HepG2 (cell line): ENCODE data around the gene SLC4A5. TPM values are rescaled to one million over a fixed set of nuclear protein-coding genes. Genes with fewer than 3 reads are reported as not detected.

Source experiments
- ATAC-seq: fragments of 200-7000 bp; cut with Tn5 transposase; 3 replicates; pipeline ENCODE4 v1.9.1; 2020; ENCODE audit warnings: mild to moderate bottlenecking, moderate library complexity
- BruUV-seq: library from RNA; stranded (reverse); fragments of 400-500 nt; replicated peaks from 2 replicates; lab custom pipeline; 2021; lab: Mats Ljungman, UMichigan
- CTCF ChIA-PET: fragments of 300-600 bp; formaldehyde crosslinking; extraction: SDS; loops from one replicate; lab custom pipeline; 2021; ENCODE audit warnings: low total read pairs, inconsistent platforms, low intra/inter-chr PET ratio; lab: Yijun Ruan, JAX
- POLR2A ChIA-PET: fragments of 350-600 bp; sonication (Branson Sonifier 250); formaldehyde crosslinking; loops from one replicate; lab custom pipeline; 2020; ENCODE audit warnings: antibody characterized with exemption, inconsistent platforms; lab: Yijun Ruan, JAX
- DNase-seq: peaks from one replicate; pipeline ENCODE4 v3.0.0-alpha.2; 2015; ENCODE audit warnings: low spot score
- FAIRE-seq: peaks from 3 replicates; lab custom pipeline; 2011; peaks lifted over from hg19 to GRCh38; lab: Jason Lieb, UNC
- H2AFZ ChIP-seq: one replicate; pipeline ENCODE4 v1.6.1; 2011; ENCODE audit warnings: low read length, inconsistent platforms
- H3K27ac ChIP-seq: fragments of 300-600 bp; 3 replicates; pipeline ENCODE4 v1.8.0; 2011; ENCODE audit warnings: mixed run types, mild to moderate bottlenecking, mixed read lengths, low read length, inconsistent platforms; ENCODE audit not compliant: insufficient read depth; ENCODE audit errors: extremely low read length
- H3K27me3 ChIP-seq, 2 experiments: fragments of 200-600 bp in 1 of 2; 2 replicates in 1 of 2; 3 replicates in 1 of 2; pipeline versions ENCODE4 v1.6.0 to v1.8.0; 2011; ENCODE audit warnings: low read length in 2 of 2, mild to moderate bottlenecking in 2 of 2, moderate library complexity in 2 of 2, inconsistent platforms in 1 of 2; ENCODE audit not compliant: insufficient read depth in 2 of 2, control insufficient read depth in 1 of 2
- H3K36me3 ChIP-seq, 2 experiments: fragments of 200-600 bp in 1 of 2; replicated peaks in 1 of 2; 2 replicates in 1 of 2; 3 replicates in 1 of 2; pipeline versions ENCODE4 v1.5.1 to v1.8.0; 2011; ENCODE audit warnings: low read length in 2 of 2, inconsistent platforms in 1 of 2; ENCODE audit not compliant: insufficient read depth in 2 of 2, control insufficient read depth in 1 of 2
- H3K4me1 ChIP-seq: 2 replicates; pipeline ENCODE4 v1.5.1; 2012; ENCODE audit warnings: low read length, inconsistent platforms; ENCODE audit not compliant: insufficient read depth
- H3K4me2 ChIP-seq: 2 replicates; pipeline ENCODE4 v1.6.0; 2011; ENCODE audit warnings: low read depth, low read length, inconsistent platforms
- H3K4me3 ChIP-seq, 3 experiments: fragments of 200-600 bp in 1 of 3; sonication (generic), shearing (Covaris generic) in 1 of 3; replicated peaks in 1 of 3; 2 replicates each; pipeline ENCODE4 v1.5.1; 2011 to 2016; ENCODE audit warnings: low read length in 3 of 3, inconsistent platforms in 2 of 3, low read depth in 2 of 3, mild to moderate bottlenecking in 2 of 3, control low read depth in 1 of 3, mixed read lengths in 1 of 3; ENCODE audit not compliant: insufficient read depth in 1 of 3
- H3K79me2 ChIP-seq: one replicate; pipeline ENCODE4 v1.6.1; 2011; ENCODE audit warnings: low read length, inconsistent platforms; ENCODE audit not compliant: insufficient read depth
- H3K9ac ChIP-seq: 2 replicates; pipeline ENCODE4 v1.6.0; 2011; ENCODE audit warnings: mild to moderate bottlenecking, low read depth, low read length, inconsistent platforms; ENCODE audit not compliant: insufficient read depth
- H3K9me3 ChIP-seq: 2 replicates; pipeline ENCODE4 v1.5.1; 2012; ENCODE audit warnings: mild to moderate bottlenecking, low read length
- H4K20me1 ChIP-seq: 2 replicates; pipeline ENCODE4 v1.6.0; 2011; ENCODE audit warnings: inconsistent platforms, mild to moderate bottlenecking, low read length, moderate library complexity; ENCODE audit not compliant: insufficient read depth
- CTCF ChIP-seq: sonication (generic); formaldehyde crosslinking; IDR thresholded peaks from 2 replicates; pipeline ENCODE4 v1.5.0; 2020; ENCODE audit warnings: mild to moderate bottlenecking, missing genetic modification reagents, moderate library complexity
- KDM3A ChIP-seq: IDR thresholded peaks from 2 replicates; pipeline ENCODE4 v1.6.1; 2018; ENCODE audit warnings: low read depth, missing compliant biosample characterization
- ZFP90 ChIP-seq: sonication (generic); formaldehyde crosslinking; IDR thresholded peaks from 2 replicates; pipeline ENCODE4 v1.8.0; 2022; ENCODE audit warnings: missing genetic modification reagents, mild to moderate bottlenecking, inconsistent platforms, borderline replicate concordance
- ZZZ3 ChIP-seq: sonication (generic); formaldehyde crosslinking; IDR thresholded peaks from 2 replicates; pipeline ENCODE4 v1.4.0; 2020; ENCODE audit warnings: missing genetic modification reagents, mild to moderate bottlenecking, borderline replicate concordance
- WGBS: methylation state at CpG from one replicate; pipeline ENCODE4 v1.1.6; 2017; ENCODE audit warnings: low lambda C conversion rate; 5-methylcytosine and 5-hydroxymethylcytosine counted together
- in situ Hi-C: cut with HindIII; loops from 2 replicates; pipeline ENCODE4 v1.10.0; 2017; ENCODE audit warnings: low pct_unique_long_range_greater_than_20kb; ENCODE audit not compliant: extremely low pct_ligation_motif_present
- intact Hi-C: fragments of 100-400 bp; cut with micrococcal nuclease; formaldehyde crosslinking; loops from one replicate; pipeline ENCODE4 v1.10.0; 2022; ENCODE audit not compliant: unreplicated experiment
- polyA plus RNA-seq, 8 experiments: library from polyadenylated mRNA; depleted of rRNA in 3 of 8; stranded (reverse) in 7 of 8; unstranded in 1 of 8; fragments of >200 nt; fragmentation: Illumina TruSeq in 4 of 8; extraction: Trizol in 4 of 8; gene quantifications; 2 replicates each; pipeline versions ENCODE4 v1.2.1 to v1.2.3, GENCODE V29; 2011 to 2016; ENCODE audit warnings: low read depth in 4 of 8, missing spikeins in 1 of 8, mixed read lengths in 1 of 8; ENCODE audit not compliant: insufficient read depth in 1 of 8
- total RNA-seq, 5 experiments: library from RNA; depleted of rRNA; stranded (reverse); fragments of >200 nt; fragmentation: Illumina TruSeq; extraction: Trizol; gene quantifications; 2 replicates each; pipeline ENCODE4 v1.2.3, GENCODE V29; 2016; ENCODE audit warnings: low read depth in 1 of 5

Gene SLC4A5
- total and polyA plus RNA-seq, 2 of the 13 experiments (the other 11 are each of a cell fraction or from before 2014, with no cell fraction given): 0.50 TPM; not detected in 1

- no peak for TF ChIP-seq ZFP90 (CRISPR knock-in tag)
- no peak for TF ChIP-seq ZZZ3 (CRISPR knock-in tag)
- TF ChIP-seq, all 625 proteins: peak for 0
Measured at GRCh38 chr2:74228772-74229171, 114.4 kb downstream of the SLC4A5 start (continued).

DNA sequence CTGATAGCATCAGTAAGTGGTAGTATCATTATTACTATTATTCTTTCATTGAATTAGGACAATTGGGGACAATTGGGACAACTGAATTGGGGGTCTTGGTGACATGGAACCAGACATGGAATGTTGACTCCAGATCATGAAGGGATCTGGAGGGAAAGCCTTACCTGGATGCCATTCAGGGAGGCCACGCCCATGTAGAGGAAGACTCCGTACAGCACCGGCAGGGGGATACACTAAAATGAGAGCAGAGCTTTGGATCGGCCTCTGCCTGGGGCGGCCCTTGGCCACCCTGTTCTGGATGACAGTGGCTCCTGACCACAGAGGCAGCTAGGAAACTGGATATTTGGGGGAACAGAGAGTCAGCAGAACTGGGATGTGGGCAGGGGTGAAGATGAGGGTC lies 115.6 kb downstream of the SLC4A5 start:
- DNase-seq (peak; percentile 36), FAIRE-seq (no peak), ATAC-seq (peak; percentile 59)
- intact Hi-C loops: no loop called here
- no peak overlapping the region for H3K27ac ChIP-seq
- no peak overlapping the region for H3K4me3 ChIP-seq
- in situ Hi-C loops: no loop called here
- no peaks in the 10 kb centered on the region for H3K79me2 ChIP-seq
- TF ChIP-seq CTCF: 0 out of 2 replicates have a peak, but pooled peaks have one; percentile 9
- no peak for TF ChIP-seq KDM3A (CRISPR knock-in tag)
- ChIA-PET CTCF (no interaction called here), POLR2A (no interaction called here)
- no peak overlapping the region for H3K4me2 ChIP-seq
- no peaks in the 10 kb centered on the region for H3K4me1 ChIP-seq
- BruUV-seq: no TSS peak
- H2AFZ ChIP-seq: no peak overlapping the region
- WGBS: 16% methylated on average over 5 of the region's 5 CpGs
- no peaks in the 10 kb centered on the region for H3K9me3 ChIP-seq
- H4K20me1 ChIP-seq: no peaks in the 10 kb centered on the region
- no peak overlapping the region for H3K9ac ChIP-seq
- H3K27me3 ChIP-seq: peaks cover 2 to 12% of the 10 kb centered on the region in 2 experiments; a peak in 4 of 5 replicates
- H3K36me3 ChIP-seq: no peaks in the 10 kb centered on the region
